Left lobe of liver (tissue), 2 donors: ENCODE results near the gene TEAD1. TPM values are rescaled to one million over a fixed set of nuclear protein-coding genes. Genes with fewer than 3 reads are reported as not detected.
A peak's percentile ranks its signal among the peaks of the same experiment; 100 is the strongest.

ENCODE experiments used
- ATAC-seq: fragments of 200-7000 bp; cut with Tn5 transposase; one replicate; pipeline ENCODE4 v1.9.1; 2020; ENCODE audit warnings: mild to moderate bottlenecking, moderate library complexity
- DNase-seq: peaks from one replicate; pipeline ENCODE4 v3.0.0-alpha.2; 2020; ENCODE audit warnings: low spot score
- total RNA-seq: library from RNA; stranded (reverse); gene quantifications from one replicate; pipeline ENCODE4 v1.2.1, GENCODE V29; 2021
- donor health status: DM: no; HTN: no; CAD: no; lungs with moderate emphysema.
- donor health status: DM: no; HTN: yes; CAD: no.

The TEAD1 gene
- total RNA-seq, 1 donor from 2014 or later = 29.6 TPM

DNA sequence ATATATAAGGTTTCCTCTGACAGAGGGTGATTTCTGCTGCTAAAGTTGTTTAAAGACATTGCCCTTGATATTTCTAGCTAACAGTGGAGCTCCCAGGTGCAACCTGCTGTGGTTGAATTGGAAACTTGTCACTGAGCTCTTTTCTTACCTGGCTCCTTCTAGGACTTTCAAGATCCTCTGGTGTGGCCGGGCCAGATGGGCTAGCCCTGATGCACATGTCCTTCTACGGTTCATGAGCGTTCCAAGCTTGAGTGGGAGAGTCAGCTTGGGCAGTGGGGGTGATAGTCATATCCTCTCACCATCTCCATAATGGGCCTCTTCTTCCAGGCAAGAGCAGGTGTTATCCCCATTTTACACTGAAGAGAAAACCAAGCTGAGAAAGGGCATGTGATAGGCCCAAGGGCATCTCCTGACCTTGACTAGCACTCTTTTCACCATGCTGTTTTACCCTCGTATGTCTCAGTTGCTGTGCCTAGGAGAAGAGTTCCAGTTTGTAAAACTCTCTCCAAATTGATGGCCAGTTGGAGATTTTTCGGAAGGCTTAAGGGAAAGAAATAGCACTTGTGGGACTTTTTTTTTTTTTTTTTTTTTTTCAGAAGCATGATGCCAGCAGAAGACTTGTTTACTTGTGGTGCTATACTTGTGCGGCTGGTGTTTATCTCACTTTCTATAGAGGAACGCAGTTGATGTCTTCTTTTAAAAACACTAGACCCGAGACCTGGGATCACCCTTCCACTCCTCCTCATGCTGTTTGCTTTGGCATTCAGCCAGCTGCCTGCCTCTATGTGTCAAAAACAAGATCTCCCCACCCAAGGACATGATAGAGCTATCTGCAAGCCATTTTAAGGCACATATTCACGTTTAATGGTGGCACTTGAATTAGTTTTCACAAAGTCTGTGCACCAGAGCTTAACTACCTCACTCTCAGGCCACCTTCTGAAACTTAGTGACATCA is 32.6 kb downstream of the TEAD1 start:
- ATAC-seq (peak; percentile 60), DNase-seq (peak; percentile 71)

DNA sequence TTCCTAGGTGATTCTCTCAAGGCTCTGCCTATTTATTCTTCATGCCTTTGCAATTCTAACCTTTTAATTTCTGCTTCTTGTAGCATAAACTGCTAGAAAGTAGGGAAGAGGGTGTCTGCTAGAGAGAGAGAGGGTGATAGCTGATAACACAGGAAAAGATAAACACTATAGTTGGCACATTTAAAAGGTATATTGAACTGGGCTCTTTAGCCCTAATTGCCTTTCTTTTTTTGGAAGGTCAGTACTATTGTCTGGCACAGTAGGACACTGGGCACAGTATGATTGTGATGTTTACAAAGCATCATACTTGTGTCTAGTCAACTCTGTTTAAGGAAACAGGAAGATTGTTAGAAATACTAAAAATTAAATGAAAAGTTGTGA is 33.3 kb downstream of the TEAD1 start:
- DNase-seq = no peak
- ATAC-seq = peak; percentile 76

DNA sequence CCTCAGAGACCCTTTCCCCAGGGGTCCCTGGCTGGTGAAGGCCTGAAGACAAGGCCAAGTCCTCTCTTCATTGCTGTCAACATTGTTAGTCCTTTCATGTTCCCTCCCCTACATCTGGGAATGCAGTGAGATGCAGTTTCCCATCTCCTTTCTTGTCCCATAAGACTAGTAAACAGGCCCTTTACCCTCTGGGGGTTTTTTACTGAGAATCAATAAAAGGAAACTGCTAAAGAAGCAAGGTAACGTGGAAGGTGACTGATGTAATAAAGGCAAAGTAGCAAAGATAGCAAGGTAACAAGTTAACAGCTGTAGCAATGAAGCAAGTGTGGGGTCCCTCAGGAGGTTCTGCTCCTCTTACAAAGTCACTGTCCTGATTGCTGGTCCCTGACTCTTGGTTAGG is 37.3 kb downstream of the TEAD1 start:
- ATAC-seq (no peak), DNase-seq (no peak)

DNA sequence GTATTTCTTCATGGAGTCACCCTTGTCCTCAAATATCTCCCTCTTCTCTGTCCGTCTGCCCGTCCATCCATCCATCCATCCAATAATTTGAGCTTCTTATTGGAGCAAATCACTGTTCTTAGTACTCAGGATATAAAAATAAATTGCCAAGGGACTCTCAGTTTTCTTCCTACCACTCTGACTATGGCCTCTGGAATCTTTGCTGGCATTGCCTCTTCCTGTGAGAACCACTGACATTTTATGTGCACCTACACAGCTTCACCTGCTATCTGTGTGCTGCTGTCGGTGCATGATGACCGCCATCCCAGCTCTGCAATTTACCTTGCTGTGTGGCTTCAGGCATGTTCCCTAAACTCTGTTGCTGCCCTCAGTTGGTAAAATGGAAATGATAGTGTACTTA is 37.9 kb downstream of the TEAD1 start:
- DNase-seq (no peak), ATAC-seq (no peak)

DNA sequence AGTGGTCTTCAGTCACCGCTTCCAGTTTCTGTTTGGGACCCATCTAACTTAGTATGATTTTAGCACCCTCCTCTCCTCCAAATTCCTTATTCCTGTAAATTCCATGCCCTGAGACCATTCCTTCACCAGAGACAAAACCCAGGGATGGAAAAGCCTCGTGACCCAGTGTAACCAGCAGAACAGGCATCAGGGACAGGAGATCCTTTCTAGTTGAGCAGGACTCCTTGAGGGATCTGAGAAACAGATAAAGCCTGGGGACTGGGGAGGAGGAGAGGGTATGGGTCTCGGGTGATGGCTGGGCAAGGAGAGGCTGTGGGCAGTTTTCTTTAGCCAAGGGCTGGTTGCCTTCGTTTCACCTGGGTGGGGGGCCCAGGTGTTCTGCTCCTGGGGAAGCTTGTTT is 40.9 kb downstream of the TEAD1 start:
- DNase-seq (no peak), ATAC-seq (no peak)

DNA sequence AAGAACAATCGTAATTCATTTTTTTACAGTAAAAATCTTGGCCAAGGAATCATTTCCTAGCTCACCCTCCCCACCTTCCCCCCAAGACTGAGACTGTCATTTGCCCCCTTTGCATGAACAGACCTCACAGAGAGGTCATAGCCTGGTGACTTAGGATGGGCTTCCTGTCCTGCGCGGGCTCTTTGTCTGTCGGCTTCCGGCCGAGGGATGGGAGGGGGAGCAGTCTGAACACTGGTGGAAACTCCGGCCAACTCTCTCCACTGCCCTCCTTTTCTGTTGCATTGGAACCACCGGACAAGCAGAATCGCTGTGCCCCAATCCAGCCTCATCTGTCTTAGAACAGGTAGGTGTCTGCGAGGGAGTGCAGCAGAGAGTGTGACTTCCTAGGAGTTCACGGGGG is 41.7 kb downstream of the TEAD1 start:
- DNase-seq (no peak), ATAC-seq (peak; percentile 39)

DNA sequence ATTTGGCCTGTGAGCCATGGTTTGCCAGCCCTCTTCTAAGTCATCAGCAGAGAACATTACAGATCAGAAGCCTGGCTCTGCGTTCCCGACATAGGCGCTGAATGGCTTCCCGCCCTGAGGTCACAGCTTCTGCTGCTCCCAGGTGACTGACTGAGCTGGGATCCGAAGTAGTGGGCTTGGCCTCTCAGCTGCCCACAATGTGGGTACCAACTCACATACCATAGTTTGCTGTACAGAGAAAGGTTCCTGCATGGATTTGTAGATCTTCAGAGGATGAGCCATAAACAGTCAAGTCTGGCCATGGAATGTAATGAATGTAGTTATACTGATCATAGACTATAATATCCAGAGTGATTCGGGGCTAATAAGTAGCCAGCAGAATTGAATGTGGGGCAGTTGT is 42.6 kb downstream of the TEAD1 start:
- ATAC-seq (no peak), DNase-seq (no peak)

DNA sequence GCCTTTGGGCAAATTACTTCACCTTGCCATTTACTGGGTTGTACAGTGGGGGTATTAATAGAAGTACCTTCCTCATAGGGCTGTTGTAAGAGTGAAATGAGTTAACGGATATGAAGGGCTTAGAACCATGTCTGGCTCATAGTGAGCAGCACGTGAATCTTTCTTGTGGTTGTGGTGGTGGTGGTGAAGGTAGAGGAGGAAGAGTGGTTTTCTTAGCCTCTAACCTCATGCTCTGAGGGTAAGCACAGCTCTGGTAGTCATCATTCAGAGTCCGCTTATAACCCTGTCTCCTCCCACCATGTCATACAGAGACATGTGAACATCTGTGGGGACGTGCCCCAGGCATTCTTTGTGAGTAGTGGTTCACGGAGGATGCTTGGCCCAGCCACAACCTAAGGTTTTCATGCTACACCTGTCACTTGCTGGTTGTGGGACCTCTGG is 43.6 kb downstream of the TEAD1 start:
- ATAC-seq (no peak), DNase-seq (no peak)

DNA sequence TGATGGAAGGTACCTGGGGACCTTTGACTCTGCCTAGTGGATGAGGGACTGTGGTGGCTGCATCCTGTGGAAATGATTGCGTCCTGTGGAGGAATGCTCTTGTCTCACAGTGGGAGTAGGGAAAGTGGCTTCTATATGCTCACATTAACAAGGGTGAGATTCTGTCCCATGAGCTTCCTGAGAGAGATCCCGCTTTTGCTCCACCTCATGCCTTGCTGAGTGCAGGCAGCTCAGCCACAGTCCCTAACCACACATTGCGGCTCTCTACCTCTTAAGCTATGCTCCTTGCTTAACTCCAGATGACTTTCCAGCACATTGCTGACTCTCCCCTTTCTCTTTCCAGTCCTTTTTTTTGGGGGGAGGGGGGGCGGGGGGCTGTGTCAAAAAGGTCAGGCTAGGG is 45.0 kb downstream of the TEAD1 start:
- ATAC-seq = peak; percentile 31
- no peak for DNase-seq

DNA sequence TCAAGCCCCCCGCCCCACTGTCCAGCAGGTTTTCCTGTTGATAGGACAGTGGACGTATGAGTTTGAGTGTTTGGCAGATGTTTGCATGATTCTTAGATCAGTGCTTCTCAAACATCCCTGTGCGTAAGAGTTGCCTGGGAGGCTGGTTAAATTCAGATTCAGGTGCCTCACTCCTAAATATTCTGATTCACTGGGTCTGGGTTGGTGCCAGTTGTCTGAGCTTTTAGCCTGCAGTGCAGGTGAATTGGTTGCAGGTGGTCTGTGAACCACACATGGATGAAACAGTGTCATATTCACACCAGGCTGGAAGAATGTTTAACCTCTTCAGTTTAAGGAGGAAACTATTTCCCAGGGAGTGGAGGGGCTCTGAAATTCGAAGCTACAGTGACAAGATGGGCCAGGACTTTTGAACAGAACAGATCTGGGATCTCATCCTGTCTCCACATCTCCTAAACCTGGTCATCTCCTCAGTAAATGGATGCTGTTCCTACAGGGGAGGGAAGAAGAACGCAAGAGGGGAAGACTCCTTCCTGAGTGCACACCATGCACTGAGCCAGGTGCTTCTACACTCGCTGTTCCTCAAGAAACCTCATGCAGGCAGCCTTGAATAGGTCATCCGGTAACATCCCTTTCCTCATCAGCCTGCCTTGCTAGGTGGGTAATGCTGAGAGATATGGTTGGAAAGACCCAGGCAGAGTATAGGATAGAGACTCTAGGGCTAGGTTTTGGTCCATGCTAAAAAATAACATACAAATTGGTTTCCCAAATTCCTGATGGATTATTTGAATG is 47.8 kb downstream of the TEAD1 start:
- ATAC-seq = no peak
- DNase-seq = no peak

DNA sequence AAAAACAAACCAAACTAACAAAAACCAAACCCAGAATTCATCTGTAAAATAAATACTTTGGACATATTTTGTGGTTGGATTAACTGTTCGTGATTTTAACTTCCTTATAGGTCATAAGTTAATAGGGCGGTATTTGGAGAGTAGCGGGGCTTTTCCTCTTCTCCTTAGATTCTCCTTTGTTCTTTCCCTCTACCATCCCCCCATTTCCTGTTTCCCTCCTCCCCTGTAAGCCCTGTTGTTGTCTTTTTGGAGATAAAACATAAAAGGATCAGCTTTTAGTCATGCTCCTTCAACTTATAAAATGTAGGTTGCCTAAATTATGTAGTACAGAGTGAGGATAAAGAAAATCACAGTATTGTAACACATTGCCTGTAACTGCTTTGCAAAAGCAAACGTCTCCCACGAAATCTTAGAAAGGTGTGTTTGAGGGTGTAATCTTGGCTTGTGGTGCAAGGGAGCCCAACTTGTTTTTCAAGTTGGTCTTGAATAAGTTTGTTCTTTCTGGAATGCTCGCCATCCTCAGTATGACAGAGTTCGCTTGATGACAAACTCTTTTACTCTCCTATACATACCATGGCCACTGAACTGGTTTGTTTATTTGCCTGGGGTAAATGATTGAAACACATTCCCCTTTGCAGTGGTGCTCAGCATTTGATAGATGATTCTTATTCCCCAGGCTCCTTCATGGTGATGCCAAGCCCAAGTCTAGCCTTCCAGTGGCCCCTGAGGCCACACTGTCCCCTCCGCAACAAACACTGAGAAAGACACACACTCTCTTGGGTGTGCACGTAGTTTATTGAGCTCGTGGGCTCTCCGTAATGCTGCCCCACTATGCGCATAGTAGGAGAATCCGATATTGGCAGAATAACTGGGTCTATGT is 49.4 kb downstream of the TEAD1 start:
- no peak for ATAC-seq
- DNase-seq = no peak

DNA sequence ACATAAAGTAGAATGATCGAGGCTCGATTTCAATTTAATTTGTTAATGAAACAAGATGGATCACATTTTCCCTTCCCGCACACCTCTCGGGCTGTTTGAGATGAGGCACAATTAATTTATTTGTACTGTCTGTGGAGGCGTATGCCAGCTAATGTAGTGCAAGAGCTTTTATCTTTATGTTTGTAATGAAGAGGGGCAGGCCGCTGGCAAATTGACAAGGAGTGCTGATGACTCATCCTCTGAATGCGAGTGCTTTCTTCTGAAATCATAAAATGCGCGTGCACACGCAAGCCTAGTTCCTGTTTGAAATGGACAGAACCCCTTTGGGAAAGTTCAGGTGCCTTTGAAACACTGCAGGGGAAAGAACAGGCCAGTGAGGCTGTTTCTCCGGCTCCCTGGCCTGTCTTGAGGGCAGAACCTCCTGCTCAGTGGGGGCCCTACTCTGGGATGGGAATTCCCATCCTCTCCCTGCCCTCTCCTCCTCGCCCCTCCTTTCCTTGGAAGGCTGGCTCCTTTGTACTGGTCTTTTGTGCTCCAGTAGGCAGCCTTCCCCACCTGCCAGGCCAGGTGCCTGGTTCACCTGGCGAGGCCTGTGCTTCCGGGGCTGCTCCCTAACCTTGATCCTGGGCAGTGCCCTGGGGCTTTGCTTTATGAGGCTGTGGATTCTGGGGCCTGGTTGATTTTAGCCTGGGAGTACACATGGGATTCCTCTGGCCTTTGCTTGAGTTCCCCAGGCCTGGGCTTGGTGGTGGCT is 50.3 kb downstream of the TEAD1 start:
- DNase-seq (no peak), ATAC-seq (peak; percentile 36)

DNA sequence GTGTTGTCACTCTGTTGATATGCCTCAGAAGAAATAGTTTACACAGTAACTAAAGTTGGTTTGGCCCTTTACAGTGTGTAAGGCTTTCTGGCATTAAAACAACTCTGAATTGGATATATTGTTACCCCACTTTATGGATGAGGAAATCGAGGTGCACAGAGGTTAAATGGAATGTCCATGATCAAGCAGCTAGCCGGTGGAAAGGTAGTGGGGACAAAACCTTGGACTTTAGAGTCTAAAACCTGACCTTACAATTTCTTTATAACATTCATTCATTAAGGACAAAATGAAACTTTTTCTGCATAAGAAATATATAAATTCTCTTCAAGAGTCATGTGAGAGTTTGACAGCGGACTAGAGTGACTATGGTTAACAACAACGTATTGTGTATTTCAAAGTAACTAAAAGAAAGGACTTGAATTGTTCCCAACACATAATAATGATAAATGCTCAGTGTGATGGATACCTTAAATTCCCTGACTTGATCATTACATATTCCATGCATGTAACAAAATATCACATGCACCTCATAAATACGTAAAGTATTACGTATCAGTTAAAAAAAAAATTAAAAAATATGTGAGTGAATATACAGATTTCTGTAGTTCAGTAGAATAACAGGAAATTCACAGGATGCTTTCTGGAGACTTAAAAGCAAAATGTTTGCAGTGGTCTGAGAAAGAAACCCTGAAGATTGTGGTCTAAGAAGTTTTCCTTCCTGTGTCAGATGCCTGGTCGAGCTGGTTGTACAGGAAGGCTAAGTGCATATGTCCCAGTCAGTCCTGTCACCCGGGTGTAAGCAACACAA is 51.0 kb downstream of the TEAD1 start:
- DNase-seq (no peak), ATAC-seq (no peak)

DNA sequence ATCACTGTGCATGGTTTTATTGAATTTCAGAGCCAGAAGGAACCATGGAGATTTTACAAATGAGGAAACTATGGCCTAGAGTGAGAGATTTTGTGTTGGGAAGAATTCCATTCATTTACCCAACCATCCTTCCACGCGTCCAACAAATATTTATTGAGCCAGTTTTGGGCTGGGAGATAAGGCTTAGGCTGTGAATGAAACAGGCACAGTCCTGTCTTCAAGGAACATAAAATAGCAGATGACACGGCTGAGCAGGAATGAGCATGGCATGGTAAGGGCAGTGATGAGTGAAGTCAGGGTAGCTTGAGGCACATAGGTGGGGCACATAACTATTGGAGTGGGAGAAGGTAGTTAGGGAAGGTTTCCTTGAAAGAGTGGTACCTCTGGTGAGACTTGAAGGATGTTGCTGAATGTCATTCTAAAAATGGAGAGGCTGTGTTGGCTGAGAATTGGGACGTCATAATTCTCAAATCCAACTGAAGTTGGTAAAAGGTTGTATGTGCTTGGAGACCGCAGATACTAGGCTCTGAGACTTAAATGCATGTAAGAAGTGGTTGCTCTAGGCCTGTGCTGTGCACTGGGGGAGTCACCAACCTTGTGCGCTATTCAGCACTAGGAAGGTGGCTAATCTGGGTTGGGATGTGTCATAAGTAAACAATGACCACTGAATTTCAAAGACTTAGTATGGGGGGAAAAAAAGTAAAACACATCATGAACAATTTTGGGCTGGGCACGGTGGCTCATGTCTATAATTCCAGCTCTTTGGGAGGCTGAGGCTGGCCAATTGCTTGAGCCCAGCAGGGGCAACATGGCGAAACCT is 51.9 kb downstream of the TEAD1 start:
- no peak for ATAC-seq
- DNase-seq = no peak

DNA sequence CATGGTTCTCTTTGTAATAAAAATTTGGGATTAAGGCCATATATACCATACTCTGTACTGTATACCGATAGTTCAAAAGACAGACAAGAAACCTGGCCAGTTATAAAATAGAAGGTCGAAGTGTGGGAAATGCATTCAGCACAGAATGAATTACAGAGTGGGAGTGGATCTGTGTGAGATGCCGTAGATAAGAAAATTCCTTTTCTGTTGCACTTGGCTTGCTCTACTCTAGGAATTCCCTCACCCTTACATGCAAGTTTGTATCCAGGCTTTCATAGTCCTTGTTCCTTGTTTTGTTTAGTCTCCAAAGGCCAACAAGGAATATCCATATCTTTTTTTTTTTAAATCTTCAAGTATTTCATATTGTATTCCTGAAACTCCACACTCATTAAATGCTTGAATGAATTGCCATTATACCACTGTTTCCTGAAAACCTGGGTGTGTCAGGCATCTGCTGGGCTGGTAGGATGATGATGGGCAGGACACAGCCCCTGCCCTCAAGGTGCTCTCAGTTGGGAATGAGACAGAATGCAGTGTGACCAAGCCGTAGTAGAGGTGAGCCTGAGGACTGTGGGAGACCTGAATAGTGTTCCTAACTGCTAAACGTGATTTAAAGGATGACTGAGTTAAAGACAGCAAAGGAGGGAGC is 53.5 kb downstream of the TEAD1 start:
- ATAC-seq (no peak), DNase-seq (no peak)

DNA sequence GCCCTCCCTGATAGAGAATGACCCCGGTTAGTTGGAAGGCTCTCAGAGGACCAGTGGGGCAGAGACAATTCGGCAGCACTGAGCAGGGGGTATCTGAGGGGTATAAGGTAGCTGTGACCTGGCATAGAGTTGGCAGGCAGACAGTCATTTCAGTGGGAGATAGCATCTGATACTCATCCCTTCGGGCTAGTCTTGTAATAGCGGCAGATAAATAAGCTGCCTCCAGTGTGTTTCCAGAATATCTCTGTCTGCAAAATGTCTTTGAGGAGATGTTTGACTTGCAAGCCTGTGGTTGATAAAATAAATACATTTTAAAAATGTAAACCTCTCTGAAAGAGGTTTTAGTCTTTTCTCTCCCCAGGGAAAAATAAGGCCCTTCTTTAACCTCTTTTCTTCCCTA is 54.2 kb downstream of the TEAD1 start:
- ATAC-seq (no peak), DNase-seq (no peak)

DNA sequence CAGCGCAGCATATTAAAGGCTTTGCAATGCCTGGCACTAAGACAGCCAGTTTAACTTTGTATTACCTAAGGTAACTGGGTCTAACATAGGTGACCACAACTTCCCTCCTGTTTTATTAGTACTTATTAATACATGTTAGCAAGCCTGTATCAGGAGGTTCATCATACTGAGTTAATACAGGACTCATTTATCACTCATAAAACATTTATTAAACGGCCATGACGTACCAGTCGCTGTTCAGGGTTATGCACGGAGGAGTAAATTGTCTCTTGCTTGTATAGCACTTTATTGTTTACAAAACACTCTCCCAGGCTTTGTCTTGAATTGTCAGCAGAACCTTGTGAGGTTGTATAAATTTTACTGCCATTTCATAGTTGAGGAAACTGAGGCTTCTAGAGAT is 55.7 kb downstream of the TEAD1 start:
- ATAC-seq (no peak), DNase-seq (no peak)

DNA sequence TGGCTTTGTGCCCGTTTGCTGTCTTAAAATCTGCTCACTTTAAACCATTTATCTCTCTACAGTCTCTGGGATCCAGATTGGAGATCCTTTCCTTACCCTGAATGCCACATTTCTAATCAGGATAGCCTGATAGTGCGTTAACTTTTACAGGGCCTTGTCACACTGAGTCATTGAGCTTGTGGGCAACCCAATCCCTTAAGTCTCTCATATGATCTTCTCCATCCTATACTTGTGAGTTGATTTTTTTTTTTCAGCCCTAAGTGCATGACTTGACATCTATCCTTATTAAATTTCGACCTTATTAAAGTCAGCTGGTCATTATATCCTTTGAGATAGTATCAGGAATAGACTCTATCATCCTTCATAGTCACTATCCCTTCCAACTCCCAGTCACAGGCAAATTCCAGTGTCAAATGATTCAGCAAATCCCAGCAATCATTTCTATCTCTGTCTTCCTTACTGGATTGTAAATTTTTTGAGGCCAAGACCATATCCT is 57.7 kb downstream of the TEAD1 start:
- ATAC-seq (no peak), DNase-seq (no peak)
